Measurements from ENCODE around the gene CRACDL. TPM values are rescaled to one million over a fixed set of nuclear protein-coding genes. Genes with fewer than 3 reads are reported as not detected.

CRACDL gene
- polyA plus RNA-seq, 1 of the 3 experiments (the other 2 are of a cell fraction) = not detected

DNA sequence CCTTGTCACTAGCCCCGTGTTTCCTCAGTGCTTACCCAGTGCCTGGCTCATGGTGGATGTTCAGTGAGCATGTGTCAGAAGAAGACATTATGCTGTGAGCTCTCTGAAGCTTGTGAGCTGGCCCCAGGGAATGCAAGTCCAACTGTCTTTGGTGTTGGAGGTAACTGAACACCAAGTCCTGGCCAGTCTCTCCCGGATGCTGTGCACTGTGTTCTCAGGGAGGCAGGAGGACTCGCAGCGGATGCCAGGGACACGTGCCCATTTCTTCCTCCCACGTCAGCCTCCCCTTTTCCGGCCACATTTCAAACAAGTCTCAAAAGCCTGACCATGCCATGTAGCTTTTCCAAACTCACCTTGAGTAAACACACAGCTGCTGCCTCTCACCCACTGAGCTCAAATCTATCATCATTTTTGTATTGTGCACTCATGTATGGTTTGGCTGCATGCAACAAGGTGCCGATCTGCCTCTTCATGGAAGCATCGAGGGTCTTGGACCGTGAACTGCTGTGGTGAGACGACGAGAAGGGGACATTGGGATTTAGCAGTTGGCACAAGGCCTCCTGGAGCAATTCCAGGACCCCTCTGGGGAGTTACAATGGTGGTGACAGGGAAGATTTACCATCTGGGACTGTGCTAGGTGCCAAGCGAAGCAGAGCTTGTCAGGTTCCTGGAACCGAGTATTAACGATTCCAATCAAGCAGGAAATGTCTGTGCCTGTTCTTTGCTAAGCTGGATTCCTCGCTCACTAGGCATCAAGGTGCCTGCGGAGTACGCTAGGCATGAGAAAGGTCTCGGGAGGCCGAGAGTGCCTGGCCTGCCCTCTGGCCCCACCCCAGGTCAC is 160.7 kb downstream of the CRACDL start:
- Histone ChIP-seq H3K4me3 (ENCODE audit: low read depth in 2 of 2, low read length in 1 of 2) (no peak overlapping the region), H2AFZ (ENCODE audit: low read depth) (no peak overlapping the region), H3K9me2 (no peaks in the 10 kb centered on the region), H3K9ac (no peak overlapping the region), H3K4me1 (ENCODE audit: control insufficient read depth in 1 of 2, insufficient read depth in 2 of 2, low read depth in 1 of 2, low read length in 1 of 2) (peaks cover 0 to 4% of the 10 kb centered on the region in 2 experiments; a peak in 1 of 4 replicates), H3K36me3 (replicated peaks in 1 of 2; ENCODE audit: control insufficient read depth in 1 of 2, insufficient read depth in 2 of 2, low read length in 1 of 2) (no peaks in the 10 kb centered on the region), H3K4me2 (no peak overlapping the region), H3F3A (replicated peaks; ENCODE audit: insufficient read depth) (no peaks in the 10 kb centered on the region), H3K79me2 (ENCODE audit: insufficient read depth) (no peaks in the 10 kb centered on the region), H3K27me3 (ENCODE audit: insufficient read depth) (no peaks in the 10 kb centered on the region), H3K9me3 (no peaks in the 10 kb centered on the region), H3K27ac (ENCODE audit: low read depth in 2 of 2, low read length in 1 of 2) (no peak overlapping the region), H4K20me1 (ENCODE audit: insufficient read depth) (no peaks in the 10 kb centered on the region)
- 58% methylated on average over 19 of the region's 20 CpGs for WGBS (ENCODE audit: low lambda C conversion rate)
- ChIA-PET CTCF (no interaction called here), POLR2A (no interaction called here)
- DNase-seq = no peak
- TF ChIP-seq RXRA (IDR thresholded peaks at IDR 0.05; ENCODE audit: borderline replicate concordance, low read depth) (no peak), RCOR1 (IDR thresholded peaks at IDR 0.05; ENCODE audit: low read length) (no peak), GABPA (IDR thresholded peaks at IDR 0.05; ENCODE audit: low read depth) (no peak), POLR2AphosphoS5 (IDR thresholded peaks at IDR 0.05; ENCODE audit: low read depth, low read length) (no peak), CHD2 (IDR thresholded peaks at IDR 0.05; ENCODE audit: low read length, partially characterized antibody) (no peak), RFX5 (IDR thresholded peaks at IDR 0.05; ENCODE audit: low read length) (no peak), TCF12 (IDR thresholded peaks at IDR 0.05) (no peak), TAF1 (IDR thresholded peaks at IDR 0.05; ENCODE audit: borderline replicate concordance, low read depth, low read length) (no peak), NFIC (IDR thresholded peaks at IDR 0.05; ENCODE audit: borderline replicate concordance) (no peak)

- Histone ChIP-seq H4K20me1 (ENCODE audit: insufficient read depth) (no peaks in the 10 kb centered on the region), H3F3A (replicated peaks; ENCODE audit: insufficient read depth) (no peaks in the 10 kb centered on the region), H3K27me3 (ENCODE audit: insufficient read depth) (no peaks in the 10 kb centered on the region), H3K4me2 (no peak overlapping the region), H3K4me3 (ENCODE audit: low read depth in 2 of 2, low read length in 1 of 2) (no peak overlapping the region), H3K27ac (ENCODE audit: low read depth in 2 of 2, low read length in 1 of 2) (no peak overlapping the region), H3K9me2 (no peaks in the 10 kb centered on the region), H3K36me3 (replicated peaks in 1 of 2; ENCODE audit: control insufficient read depth in 1 of 2, insufficient read depth in 2 of 2, low read length in 1 of 2) (no peaks in the 10 kb centered on the region), H3K9me3 (no peaks in the 10 kb centered on the region), H3K4me1 (ENCODE audit: control insufficient read depth in 1 of 2, insufficient read depth in 2 of 2, low read depth in 1 of 2, low read length in 1 of 2) (peaks cover 0 to 4% of the 10 kb centered on the region in 2 experiments; a peak in 1 of 4 replicates), H3K79me2 (ENCODE audit: insufficient read depth) (no peaks in the 10 kb centered on the region), H3K9ac (no peak overlapping the region), H2AFZ (ENCODE audit: low read depth) (no peak overlapping the region)
- CTCF ChIA-PET = no interaction called here
- WGBS (ENCODE audit: low lambda C conversion rate) = 71% methylated on average over 3 of the region's 4 CpGs
- TF ChIP-seq ELF1 (IDR thresholded peaks at IDR 0.05) = no peak
- no peak for TF ChIP-seq MEF2A (IDR thresholded peaks at IDR 0.05; ENCODE audit: borderline replicate concordance, low read depth)
- TF ChIP-seq CHD2 (IDR thresholded peaks at IDR 0.05; ENCODE audit: low read length, partially characterized antibody) = no peak
- TF ChIP-seq CTCF (IDR thresholded peaks at IDR 0.05) = no peak
- TF ChIP-seq YY1 (IDR thresholded peaks at IDR 0.05; ENCODE audit: low read depth) = no peak
- TF ChIP-seq, protein P1, sequence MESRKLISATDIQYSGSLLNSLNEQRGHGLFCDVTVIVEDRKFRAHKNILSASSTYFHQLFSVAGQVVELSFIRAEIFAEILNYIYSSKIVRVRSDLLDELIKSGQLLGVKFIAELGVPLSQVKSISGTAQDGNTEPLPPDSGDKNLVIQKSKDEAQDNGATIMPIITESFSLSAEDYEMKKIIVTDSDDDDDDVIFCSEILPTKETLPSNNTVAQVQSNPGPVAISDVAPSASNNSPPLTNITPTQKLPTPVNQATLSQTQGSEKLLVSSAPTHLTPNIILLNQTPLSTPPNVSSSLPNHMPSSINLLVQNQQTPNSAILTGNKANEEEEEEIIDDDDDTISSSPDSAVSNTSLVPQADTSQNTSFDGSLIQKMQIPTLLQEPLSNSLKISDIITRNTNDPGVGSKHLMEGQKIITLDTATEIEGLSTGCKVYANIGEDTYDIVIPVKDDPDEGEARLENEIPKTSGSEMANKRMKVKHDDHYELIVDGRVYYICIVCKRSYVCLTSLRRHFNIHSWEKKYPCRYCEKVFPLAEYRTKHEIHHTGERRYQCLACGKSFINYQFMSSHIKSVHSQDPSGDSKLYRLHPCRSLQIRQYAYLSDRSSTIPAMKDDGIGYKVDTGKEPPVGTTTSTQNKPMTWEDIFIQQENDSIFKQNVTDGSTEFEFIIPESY (IDR thresholded peaks at IDR 0.05; ENCODE audit: borderline replicate concordance, low read depth) = no peak
- TF ChIP-seq EP300 (IDR thresholded peaks at IDR 0.05; ENCODE audit: borderline replicate concordance in 1 of 2, low read depth in 1 of 2, low read length in 1 of 2) = no peak
- TF ChIP-seq GATA2 (CRISPR knock-in tag; IDR thresholded peaks at IDR 0.05) = no peak
- no peak for TF ChIP-seq TAF1 (IDR thresholded peaks at IDR 0.05; ENCODE audit: borderline replicate concordance, low read depth, low read length)
- no peak for TF ChIP-seq TCF12 (IDR thresholded peaks at IDR 0.05)
- TF ChIP-seq EZH2phosphoT487 (IDR thresholded peaks at IDR 0.05; ENCODE audit: borderline replicate concordance, low read depth) = no peak
- no peak for TF ChIP-seq NRF1 (IDR thresholded peaks at IDR 0.05; ENCODE audit: low read depth, low read length)
- no peak for TF ChIP-seq MXI1 (IDR thresholded peaks at IDR 0.05; ENCODE audit: low read depth, low read length)
- no peak for TF ChIP-seq SMC3 (IDR thresholded peaks at IDR 0.05; ENCODE audit: low read depth, low read length)
- POLR2A ChIA-PET = no interaction called here
- no peak for DNase-seq
Measured at GRCh38 chr2:98773907-98774306, 162.1 kb downstream of the CRACDL start.

All from SK-N-SH (cell line).